ENCODE measurements around the gene SLC35F3. TPM values are rescaled to one million over a fixed set of nuclear protein-coding genes. Genes with fewer than 3 reads are reported as not detected.

Gene SLC35F3
- total and polyA plus RNA-seq, 2 experiments from 2014 or later, result 1.0 to 3.2 TPM

DNA sequence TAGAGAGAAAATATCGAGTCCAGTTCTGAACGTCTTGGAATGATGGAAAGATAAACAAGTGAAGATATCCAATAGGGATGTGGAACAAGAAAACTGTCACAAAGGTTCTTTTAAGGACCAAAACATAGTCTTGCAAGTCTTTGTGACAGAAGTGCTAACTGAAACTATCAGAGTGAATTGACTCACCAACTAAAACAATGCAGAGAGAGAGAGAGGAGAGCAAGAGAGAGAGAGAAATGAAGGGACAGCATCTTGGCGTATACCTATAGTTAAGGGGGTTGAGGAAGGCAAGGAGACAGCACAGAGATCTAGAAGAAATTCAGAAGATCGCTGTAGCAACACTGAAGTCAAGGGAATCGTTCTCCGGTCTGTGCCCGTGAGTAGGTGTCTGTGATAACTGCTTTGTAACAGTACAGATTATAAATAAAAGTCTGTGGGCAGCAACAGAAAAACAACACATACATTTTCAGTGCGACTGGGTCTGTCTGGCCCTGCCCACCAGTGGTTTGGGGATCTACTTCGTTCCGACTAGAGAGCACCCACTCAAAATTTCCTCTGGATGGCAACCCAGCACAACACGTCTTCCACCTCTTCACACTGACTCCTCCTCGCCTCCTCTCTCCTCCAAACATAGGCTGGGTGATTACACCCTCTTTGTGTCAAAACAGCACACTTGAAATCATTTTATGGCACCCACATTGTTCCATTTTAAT lies 464.0 kb downstream of the SLC35F3 start:
- no peak overlapping the region for H3K27ac Mint-ChIP-seq
- Histone ChIP-seq H3K4me1 (ENCODE audit: insufficient read depth) (no peaks in the 10 kb centered on the region), H4K20me1 (replicated peaks; ENCODE audit: insufficient read depth) (no peaks in the 10 kb centered on the region), H3K36me3 (ENCODE audit: insufficient read depth) (no peaks in the 10 kb centered on the region), H2AFZ (peak overlapping the region; percentile 59; the same call in 1 of the 2 replicates), H3K9me2 (ENCODE audit: insufficient read depth) (no peaks in the 10 kb centered on the region), H3K4me2 (no peak overlapping the region), H3K27ac (ENCODE audit: low read depth) (no peak overlapping the region), H3F3A (replicated peaks; ENCODE audit: low read depth) (no peaks in the 10 kb centered on the region), H3K27me3 (ENCODE audit: insufficient read depth) (no peaks in the 10 kb centered on the region), H3K4me3 (no peak overlapping the region), H3K79me2 (replicated peaks; ENCODE audit: insufficient read depth) (0 out of 2 replicates have a peak, but pooled peaks cover 3% of the 10 kb centered on the region)
- peaks cover 3% of the 10 kb centered on the region; the same call in 1 of the 3 replicates for H3K4me1 Mint-ChIP-seq
- H3K4me3 Mint-ChIP-seq, result no peak overlapping the region
- no peak for ATAC-seq
- H3K36me3 Mint-ChIP-seq (ENCODE audit: low read depth), result no peaks in the 10 kb centered on the region; the same call in 2 of the 3 replicates
- peaks cover 4% of the 10 kb centered on the region for H3K27me3 Mint-ChIP-seq (ENCODE audit: insufficient read depth, low read depth, poor library complexity)
- no peaks in the 10 kb centered on the region for H3K9me3 Mint-ChIP-seq
- DNase-seq (ENCODE audit: low spot score), result no peak
- TF ChIP-seq CREB1 (CRISPR knock-in tag; IDR thresholded peaks at IDR 0.05; ENCODE audit: low read depth), result no peak
- TF ChIP-seq CTCF (conservative IDR thresholded peaks at IDR 0.05; ENCODE audit: low read depth in 2 of 2), result peak in 1 of 2 experiments; percentile 13; a peak in 1 of 4 replicates

DNA sequence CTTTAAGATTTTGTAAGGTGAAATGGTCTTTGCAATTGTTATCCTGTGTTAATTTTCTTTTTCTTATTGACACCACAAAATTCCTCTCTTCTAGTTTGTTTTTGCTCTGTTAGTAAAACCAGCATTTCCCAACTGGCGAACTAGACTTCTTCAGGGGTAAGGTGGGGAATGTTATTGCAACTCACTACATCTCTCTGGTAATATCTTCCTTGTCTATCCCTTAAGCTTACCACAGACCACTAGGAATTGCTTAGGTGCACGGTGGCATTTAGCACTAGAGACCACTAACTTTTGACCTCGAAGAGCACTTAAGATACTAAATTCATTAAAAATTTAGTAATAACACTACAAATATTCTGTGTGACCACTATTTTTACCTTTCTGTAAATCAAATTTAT lies 464.6 kb downstream of the SLC35F3 start:
- Histone ChIP-seq H4K20me1 (replicated peaks; ENCODE audit: insufficient read depth) (no peaks in the 10 kb centered on the region), H3K27ac (ENCODE audit: low read depth) (no peak overlapping the region), H3K27me3 (ENCODE audit: insufficient read depth) (no peaks in the 10 kb centered on the region), H3K4me1 (ENCODE audit: insufficient read depth) (0 out of 2 replicates have a peak, but pooled peaks cover under 1% of the 10 kb centered on the region), H3F3A (replicated peaks; ENCODE audit: low read depth) (no peaks in the 10 kb centered on the region), H3K4me3 (no peak overlapping the region), H3K4me2 (no peak overlapping the region), H2AFZ (peak overlapping the region; percentile 59; the same call in 1 of the 2 replicates), H3K36me3 (ENCODE audit: insufficient read depth) (no peaks in the 10 kb centered on the region), H3K79me2 (replicated peaks; ENCODE audit: insufficient read depth) (peaks cover 7% of the 10 kb centered on the region), H3K9me2 (ENCODE audit: insufficient read depth) (no peaks in the 10 kb centered on the region)
- H3K27ac Mint-ChIP-seq, result no peak overlapping the region
- H3K9me3 Mint-ChIP-seq, result no peaks in the 10 kb centered on the region
- DNase-seq (ENCODE audit: low spot score), result no peak
- H3K36me3 Mint-ChIP-seq (ENCODE audit: low read depth), result no peaks in the 10 kb centered on the region; the same call in 2 of the 3 replicates
- peaks cover 4% of the 10 kb centered on the region for H3K27me3 Mint-ChIP-seq (ENCODE audit: insufficient read depth, low read depth, poor library complexity)
- H3K4me1 Mint-ChIP-seq, result peaks cover 3% of the 10 kb centered on the region; the same call in 1 of the 3 replicates
- H3K4me3 Mint-ChIP-seq, result no peak overlapping the region
- ATAC-seq, result no peak
- TF ChIP-seq CREB1 (CRISPR knock-in tag; IDR thresholded peaks at IDR 0.05; ENCODE audit: low read depth) (no peak), EZH2 (IDR thresholded peaks at IDR 0.05; ENCODE audit: low read depth, unreplicated experiment) (no peak), ZNF331 (CRISPR knock-in tag; IDR thresholded peaks at IDR 0.05; ENCODE audit: low read depth) (no peak), JUNB (IDR thresholded peaks at IDR 0.05; ENCODE audit: unreplicated experiment) (no peak), STAT1 (IDR thresholded peaks at IDR 0.05; ENCODE audit: unreplicated experiment) (no peak), EZH2phosphoT487 (IDR thresholded peaks at IDR 0.05; ENCODE audit: unreplicated experiment) (no peak), POLR2AphosphoS5 (IDR thresholded peaks at IDR 0.05; ENCODE audit: low read depth) (no peak), CTCF (conservative IDR thresholded peaks at IDR 0.05; ENCODE audit: low read depth in 2 of 2) (no peak), NANOG (IDR thresholded peaks at IDR 0.05; ENCODE audit: borderline replicate concordance) (no peak)
- TF ChIP-seq, protein P1, sequence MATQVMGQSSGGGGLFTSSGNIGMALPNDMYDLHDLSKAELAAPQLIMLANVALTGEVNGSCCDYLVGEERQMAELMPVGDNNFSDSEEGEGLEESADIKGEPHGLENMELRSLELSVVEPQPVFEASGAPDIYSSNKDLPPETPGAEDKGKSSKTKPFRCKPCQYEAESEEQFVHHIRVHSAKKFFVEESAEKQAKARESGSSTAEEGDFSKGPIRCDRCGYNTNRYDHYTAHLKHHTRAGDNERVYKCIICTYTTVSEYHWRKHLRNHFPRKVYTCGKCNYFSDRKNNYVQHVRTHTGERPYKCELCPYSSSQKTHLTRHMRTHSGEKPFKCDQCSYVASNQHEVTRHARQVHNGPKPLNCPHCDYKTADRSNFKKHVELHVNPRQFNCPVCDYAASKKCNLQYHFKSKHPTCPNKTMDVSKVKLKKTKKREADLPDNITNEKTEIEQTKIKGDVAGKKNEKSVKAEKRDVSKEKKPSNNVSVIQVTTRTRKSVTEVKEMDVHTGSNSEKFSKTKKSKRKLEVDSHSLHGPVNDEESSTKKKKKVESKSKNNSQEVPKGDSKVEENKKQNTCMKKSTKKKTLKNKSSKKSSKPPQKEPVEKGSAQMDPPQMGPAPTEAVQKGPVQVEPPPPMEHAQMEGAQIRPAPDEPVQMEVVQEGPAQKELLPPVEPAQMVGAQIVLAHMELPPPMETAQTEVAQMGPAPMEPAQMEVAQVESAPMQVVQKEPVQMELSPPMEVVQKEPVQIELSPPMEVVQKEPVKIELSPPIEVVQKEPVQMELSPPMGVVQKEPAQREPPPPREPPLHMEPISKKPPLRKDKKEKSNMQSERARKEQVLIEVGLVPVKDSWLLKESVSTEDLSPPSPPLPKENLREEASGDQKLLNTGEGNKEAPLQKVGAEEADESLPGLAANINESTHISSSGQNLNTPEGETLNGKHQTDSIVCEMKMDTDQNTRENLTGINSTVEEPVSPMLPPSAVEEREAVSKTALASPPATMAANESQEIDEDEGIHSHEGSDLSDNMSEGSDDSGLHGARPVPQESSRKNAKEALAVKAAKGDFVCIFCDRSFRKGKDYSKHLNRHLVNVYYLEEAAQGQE (IDR thresholded peaks at IDR 0.05; ENCODE audit: unreplicated experiment), result no peak
- TF ChIP-seq, protein P2, sequence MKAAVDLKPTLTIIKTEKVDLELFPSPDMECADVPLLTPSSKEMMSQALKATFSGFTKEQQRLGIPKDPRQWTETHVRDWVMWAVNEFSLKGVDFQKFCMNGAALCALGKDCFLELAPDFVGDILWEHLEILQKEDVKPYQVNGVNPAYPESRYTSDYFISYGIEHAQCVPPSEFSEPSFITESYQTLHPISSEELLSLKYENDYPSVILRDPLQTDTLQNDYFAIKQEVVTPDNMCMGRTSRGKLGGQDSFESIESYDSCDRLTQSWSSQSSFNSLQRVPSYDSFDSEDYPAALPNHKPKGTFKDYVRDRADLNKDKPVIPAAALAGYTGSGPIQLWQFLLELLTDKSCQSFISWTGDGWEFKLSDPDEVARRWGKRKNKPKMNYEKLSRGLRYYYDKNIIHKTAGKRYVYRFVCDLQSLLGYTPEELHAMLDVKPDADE (IDR thresholded peaks at IDR 0.05), result no peak
